IMR-90 (cell line): ENCODE measurements around the gene PRLR. TPM values are rescaled to one million over a fixed set of nuclear protein-coding genes. Genes with fewer than 3 reads are reported as not detected.

Experiments used
- ATAC-seq: fragments of 200-7000 bp; cut with Tn5 transposase; 2 replicates; pipeline ENCODE4 v1.9.1; 2020; ENCODE audit warnings: low read depth, mild to moderate bottlenecking, moderate library complexity
- BruUV-seq: library from RNA; stranded (reverse); fragments of 400-500 nt; replicated peaks from 2 replicates; lab custom pipeline; 2021; lab: Mats Ljungman, UMichigan
- CTCF ChIA-PET: fragments of 300-600 bp; formaldehyde crosslinking; extraction: SDS; loops from one replicate; lab custom pipeline; 2021; ENCODE audit warnings: antibody characterized with exemption; lab: Yijun Ruan, JAX
- POLR2A ChIA-PET: fragments of 300-600 bp; sonication (Branson Sonifier 250); formaldehyde crosslinking; loops from one replicate; lab custom pipeline; 2022; ENCODE audit warnings: antibody characterized with exemption; ENCODE audit not compliant: unreplicated experiment; lab: Charles Lee
- DNase-seq: peaks from one replicate; pipeline ENCODE4 v3.0.0; 2013
- H2AFZ ChIP-seq: replicated peaks from 2 replicates; pipeline ENCODE3; 2013; ENCODE audit warnings: low read length, mild to moderate bottlenecking; ENCODE audit not compliant: poor library complexity
- H2AK5ac ChIP-seq: 2 replicates; pipeline ENCODE4 v1.6.1; 2013; ENCODE audit warnings: low read depth, low read length, inconsistent platforms
- H2AK9ac ChIP-seq: replicated peaks from 2 replicates; pipeline ENCODE3; 2013; ENCODE audit warnings: mild to moderate bottlenecking, low read depth, low read length, moderate library complexity; ENCODE audit not compliant: poor library complexity
- H2BK120ac ChIP-seq: 2 replicates; pipeline ENCODE4 v1.6.1; 2013; ENCODE audit warnings: low read depth, low read length, inconsistent platforms
- H2BK15ac ChIP-seq: 3 replicates; pipeline ENCODE4 v1.6.1; 2013; ENCODE audit warnings: low read depth, low read length, inconsistent platforms
- H2BK20ac ChIP-seq: 2 replicates; pipeline ENCODE4 v1.6.1; 2013; ENCODE audit warnings: low read depth, mild to moderate bottlenecking, inconsistent platforms, low read length, moderate library complexity
- H2BK5ac ChIP-seq: 2 replicates; pipeline ENCODE4 v1.6.1; 2013; ENCODE audit warnings: mild to moderate bottlenecking, low read depth, low read length, inconsistent platforms; ENCODE audit not compliant: poor library complexity, severe bottlenecking
- H3K14ac ChIP-seq: replicated peaks from 2 replicates; pipeline ENCODE4 v1.6.1; 2013; ENCODE audit warnings: low read depth, low read length, inconsistent platforms
- H3K18ac ChIP-seq: 2 replicates; pipeline ENCODE4 v1.6.1; 2013; ENCODE audit warnings: low read depth, low read length, control low read depth
- H3K23ac ChIP-seq: 2 replicates; pipeline ENCODE4 v1.6.1; 2013; ENCODE audit warnings: low read depth, low read length, inconsistent platforms
- H3K27ac ChIP-seq: 2 replicates; pipeline ENCODE4 v1.5.1; 2013; ENCODE audit warnings: mild to moderate bottlenecking, control low read depth, low read length; ENCODE audit not compliant: insufficient read depth
- H3K27me3 ChIP-seq: 2 replicates; pipeline ENCODE4 v1.6.1; 2013; ENCODE audit warnings: low read length; ENCODE audit not compliant: control insufficient read depth, insufficient read depth
- H3K36me3 ChIP-seq: 2 replicates; pipeline ENCODE4 v1.6.1; 2013; ENCODE audit warnings: low read length, mixed read lengths; ENCODE audit not compliant: control insufficient read depth, insufficient read depth
- H3K4ac ChIP-seq: 2 replicates; pipeline ENCODE4 v1.6.1; 2013; ENCODE audit warnings: low read depth, low read length, inconsistent platforms
- H3K4me1 ChIP-seq: 2 replicates; pipeline ENCODE4 v1.6.1; 2013; ENCODE audit warnings: low read length, mixed read lengths; ENCODE audit not compliant: control insufficient read depth, insufficient read depth
- H3K4me2 ChIP-seq: 2 replicates; pipeline ENCODE4 v1.6.1; 2013; ENCODE audit warnings: low read depth, mild to moderate bottlenecking, control low read depth, low read length, moderate library complexity
- H3K4me3 ChIP-seq: 2 replicates; pipeline ENCODE4 v1.5.1; 2013; ENCODE audit warnings: low read depth, mild to moderate bottlenecking, control low read depth, low read length, moderate library complexity; ENCODE audit not compliant: insufficient read depth
- H3K56ac ChIP-seq: 2 replicates; pipeline ENCODE4 v1.6.1; 2013; ENCODE audit warnings: low read length, inconsistent platforms; ENCODE audit not compliant: insufficient read depth; ENCODE audit errors: extremely low read depth
- H3K79me1 ChIP-seq, 2 experiments: 2 replicates each; pipeline ENCODE4 v1.6.1; 2013; ENCODE audit warnings: low read length in 2 of 2, inconsistent platforms in 1 of 2, low read depth in 1 of 2
- H3K9ac ChIP-seq: 2 replicates; pipeline ENCODE4 v1.6.1; 2013; ENCODE audit warnings: low read depth, low read length, control low read depth
- H3K9me1 ChIP-seq: 2 replicates; pipeline ENCODE4 v1.6.1; 2013; ENCODE audit warnings: low read length, inconsistent platforms; ENCODE audit not compliant: insufficient read depth
- H3K9me3 ChIP-seq: 2 replicates; pipeline ENCODE4 v1.6.1; 2013; ENCODE audit warnings: low read length; ENCODE audit not compliant: control insufficient read depth, insufficient read depth
- H4K20me1 ChIP-seq: 2 replicates; pipeline ENCODE4 v1.6.1; 2013; ENCODE audit warnings: low read length, inconsistent platforms; ENCODE audit not compliant: insufficient read depth
- H4K5ac ChIP-seq: 2 replicates; pipeline ENCODE4 v1.6.1; 2013; ENCODE audit warnings: mild to moderate bottlenecking, low read depth, low read length, control low read depth
- H4K8ac ChIP-seq, 2 experiments: 2 replicates each; pipeline ENCODE4 v1.6.1; 2013; ENCODE audit warnings: low read depth in 2 of 2, low read length in 2 of 2, control low read depth in 1 of 2, inconsistent platforms in 1 of 2
- H4K91ac ChIP-seq: 2 replicates; pipeline ENCODE4 v1.6.1; 2013; ENCODE audit warnings: low read depth, low read length, inconsistent platforms; ENCODE audit not compliant: insufficient read depth
- BHLHE40 ChIP-seq: fragments of 150-350 bp; IDR thresholded peaks from 2 replicates; pipeline ENCODE4 v1.6.1; 2016; ENCODE audit warnings: mild to moderate bottlenecking, low read depth, low read length
- CEBPB ChIP-seq: IDR thresholded peaks from 2 replicates; pipeline ENCODE4 v1.6.1; 2012; ENCODE audit warnings: low read depth, low read length, improper control_type of control experiment
- CHD1 ChIP-seq: IDR thresholded peaks from 2 replicates; pipeline ENCODE4 v1.6.1; 2012; ENCODE audit warnings: low read depth, low read length, improper control_type of control experiment
- FOS ChIP-seq: fragments of 150-350 bp; IDR thresholded peaks from 2 replicates; pipeline ENCODE4 v1.6.1; 2016; ENCODE audit warnings: low read depth, low read length
- MAFK ChIP-seq: IDR thresholded peaks from 2 replicates; pipeline ENCODE4 v1.6.1; 2012; ENCODE audit warnings: low read depth, low read length, improper control_type of control experiment
- MAZ ChIP-seq: IDR thresholded peaks from 2 replicates; pipeline ENCODE4 v1.6.1; 2012; ENCODE audit warnings: low read depth, mild to moderate bottlenecking, low read length, improper control_type of control experiment, moderate library complexity, borderline replicate concordance
- MXI1 ChIP-seq: IDR thresholded peaks from 2 replicates; pipeline ENCODE4 v1.6.1; 2012; ENCODE audit warnings: low read depth, mild to moderate bottlenecking, low read length, moderate library complexity, borderline replicate concordance
- NFE2L2 ChIP-seq: fragments of 150-350 bp; IDR thresholded peaks from 2 replicates; pipeline ENCODE4 v1.6.1; 2016; ENCODE audit warnings: low read depth, mild to moderate bottlenecking, low read length
- POLR2A ChIP-seq: IDR thresholded peaks from 2 replicates; pipeline ENCODE4 v1.6.1; 2012; ENCODE audit warnings: mild to moderate bottlenecking, low read depth, low read length
- RAD21 ChIP-seq: IDR thresholded peaks from 2 replicates; pipeline ENCODE4 v1.6.1; 2012; ENCODE audit warnings: low read length, improper control_type of control experiment
- RCOR1 ChIP-seq: IDR thresholded peaks from 2 replicates; pipeline ENCODE4 v1.6.1; 2012; ENCODE audit warnings: mild to moderate bottlenecking, low read length, improper control_type of control experiment; ENCODE audit not compliant: insufficient replicate concordance
- RFX5 ChIP-seq: IDR thresholded peaks from 2 replicates; pipeline ENCODE4 v1.8.0; 2012; ENCODE audit warnings: low read depth, mild to moderate bottlenecking, low read length, moderate library complexity
- SMC3 ChIP-seq: fragments of 150-350 bp; IDR thresholded peaks from 2 replicates; pipeline ENCODE4 v1.6.1; 2016; ENCODE audit warnings: low read depth, mild to moderate bottlenecking, antibody characterized with exemption, low read length, moderate library complexity
- WGBS, 2 experiments: methylation state at CpG; one replicate each; pipeline versions ENCODE4 v1.1.5 to v1.1.7; 2013; ENCODE audit warnings: missing lambda C conversion rate in 2 of 2; ENCODE audit not compliant: insufficient read length in 1 of 2; ENCODE audit errors: extremely low coverage in 2 of 2; 5-methylcytosine and 5-hydroxymethylcytosine counted together
- dilution Hi-C: fragments of 300-500 bp; cut with HindIII; formaldehyde crosslinking; loops from one replicate; pipeline ENCODE4 v1.14.3; 2018; ENCODE audit warnings: low sequenced_read_pairs; ENCODE audit not compliant: unreplicated experiment
- in situ Hi-C: fragments of 300-500 bp; cut with MboI; formaldehyde crosslinking; loops from 3 replicates; pipeline ENCODE4 v1.14.3; 2019; ENCODE audit warnings: low sequenced_read_pairs, inconsistent platforms, mixed read lengths
- intact Hi-C: fragments of 100-400 bp; cut with micrococcal nuclease; formaldehyde crosslinking; loops from 2 replicates; pipeline ENCODE4 v1.10.0; 2022
- polyA plus RNA-seq, 3 experiments: library from polyadenylated mRNA; depleted of rRNA; stranded (reverse); fragments of >200 nt; gene quantifications; 2 replicates each; pipeline ENCODE4 v1.2.3, GENCODE V29; 2012; ENCODE audit warnings: low replicate concordance in 1 of 3
- total RNA-seq: library from RNA; depleted of rRNA; stranded (reverse); fragments of >200 nt; gene quantifications from 2 replicates; pipeline ENCODE4 v1.2.3, GENCODE V29; 2012
- TF ChIP-seq, protein P1 (sequence below): conservative IDR thresholded peaks from 2 replicates; pipeline ENCODE4 v1.5.1; 2012; ENCODE audit warnings: mild to moderate bottlenecking, low read depth, low read length, improper control_type of control experiment
- TF ChIP-seq, protein P2 (sequence below): fragments of 150-350 bp; IDR thresholded peaks from 2 replicates; pipeline ENCODE4 v1.6.1; 2016; ENCODE audit warnings: low read depth, mild to moderate bottlenecking, low read length, moderate library complexity, borderline replicate concordance
- TF ChIP-seq, protein P3 (sequence below): fragments of 150-350 bp; IDR thresholded peaks from 2 replicates; pipeline ENCODE4 v1.6.1; 2017; ENCODE audit warnings: mild to moderate bottlenecking, antibody characterized with exemption, low read length, low read depth

PRLR gene
- total and polyA plus RNA-seq, 2 of the 4 experiments (the other 2 are of a cell fraction): 0.24 to 0.54 TPM

DNA sequence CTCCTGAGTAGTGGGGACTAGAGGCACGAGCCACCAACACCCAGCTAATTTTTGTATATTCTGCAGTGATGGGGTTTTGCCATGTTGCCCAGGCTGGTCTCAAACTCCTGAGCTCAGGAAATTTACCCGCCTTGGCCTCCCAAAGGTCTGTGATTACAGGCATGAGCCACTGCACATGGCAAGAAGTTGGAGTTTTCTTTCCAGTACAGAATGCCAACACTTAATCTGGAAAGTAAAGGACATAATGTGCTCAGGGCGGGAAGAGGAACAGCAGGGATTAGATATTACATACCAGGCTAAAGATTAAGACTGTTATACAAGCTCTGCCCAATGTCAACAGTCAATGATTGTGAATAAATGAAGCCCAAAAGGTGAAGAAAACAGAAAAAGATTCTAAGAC lies 135.3 kb downstream of the PRLR start:
- BruUV-seq: no TSS peak
- H3K27ac ChIP-seq: no peak overlapping the region
- dilution Hi-C loops: no loop called here
- no peak overlapping the region for H4K5ac ChIP-seq
- H3K27me3 ChIP-seq: peaks cover 7% of the 10 kb centered on the region
- DNase-seq (no peak), ATAC-seq (no peak)
- H2BK120ac ChIP-seq: no peak overlapping the region
- H3K4ac ChIP-seq: no peak overlapping the region
- no peaks in the 10 kb centered on the region for H3K4me1 ChIP-seq
- no peaks in the 10 kb centered on the region for H3K79me1 ChIP-seq
- H2AFZ ChIP-seq: no peak overlapping the region
- no peak overlapping the region for H3K18ac ChIP-seq
- H3K56ac ChIP-seq: no peak overlapping the region
- no peak overlapping the region for H2AK9ac ChIP-seq
- CTCF ChIA-PET: no interaction called here
- H2BK15ac ChIP-seq: no peak overlapping the region
- H3K4me2 ChIP-seq: no peak overlapping the region
- in situ Hi-C loops: loop anchor here (5.0 to 25.0 kb wide), 3 partner anchors 87 to 827 kb away; partner anchors contain the start of gene SPEF2
- no peaks in the 10 kb centered on the region for H4K20me1 ChIP-seq
- no peak overlapping the region for H3K14ac ChIP-seq
- TF ChIP-seq, protein P1, sequence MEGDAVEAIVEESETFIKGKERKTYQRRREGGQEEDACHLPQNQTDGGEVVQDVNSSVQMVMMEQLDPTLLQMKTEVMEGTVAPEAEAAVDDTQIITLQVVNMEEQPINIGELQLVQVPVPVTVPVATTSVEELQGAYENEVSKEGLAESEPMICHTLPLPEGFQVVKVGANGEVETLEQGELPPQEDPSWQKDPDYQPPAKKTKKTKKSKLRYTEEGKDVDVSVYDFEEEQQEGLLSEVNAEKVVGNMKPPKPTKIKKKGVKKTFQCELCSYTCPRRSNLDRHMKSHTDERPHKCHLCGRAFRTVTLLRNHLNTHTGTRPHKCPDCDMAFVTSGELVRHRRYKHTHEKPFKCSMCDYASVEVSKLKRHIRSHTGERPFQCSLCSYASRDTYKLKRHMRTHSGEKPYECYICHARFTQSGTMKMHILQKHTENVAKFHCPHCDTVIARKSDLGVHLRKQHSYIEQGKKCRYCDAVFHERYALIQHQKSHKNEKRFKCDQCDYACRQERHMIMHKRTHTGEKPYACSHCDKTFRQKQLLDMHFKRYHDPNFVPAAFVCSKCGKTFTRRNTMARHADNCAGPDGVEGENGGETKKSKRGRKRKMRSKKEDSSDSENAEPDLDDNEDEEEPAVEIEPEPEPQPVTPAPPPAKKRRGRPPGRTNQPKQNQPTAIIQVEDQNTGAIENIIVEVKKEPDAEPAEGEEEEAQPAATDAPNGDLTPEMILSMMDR: no peak
- TF ChIP-seq RFX5 (no peak), MAZ (no peak), POLR2A (no peak), RAD21 (no peak), BHLHE40 (no peak), RCOR1 (no peak), CEBPB (no peak), SMC3 (no peak), NFE2L2 (no peak), MAFK (no peak), CHD1 (no peak), FOS (no peak), MXI1 (no peak)
- TF ChIP-seq, protein P2, sequence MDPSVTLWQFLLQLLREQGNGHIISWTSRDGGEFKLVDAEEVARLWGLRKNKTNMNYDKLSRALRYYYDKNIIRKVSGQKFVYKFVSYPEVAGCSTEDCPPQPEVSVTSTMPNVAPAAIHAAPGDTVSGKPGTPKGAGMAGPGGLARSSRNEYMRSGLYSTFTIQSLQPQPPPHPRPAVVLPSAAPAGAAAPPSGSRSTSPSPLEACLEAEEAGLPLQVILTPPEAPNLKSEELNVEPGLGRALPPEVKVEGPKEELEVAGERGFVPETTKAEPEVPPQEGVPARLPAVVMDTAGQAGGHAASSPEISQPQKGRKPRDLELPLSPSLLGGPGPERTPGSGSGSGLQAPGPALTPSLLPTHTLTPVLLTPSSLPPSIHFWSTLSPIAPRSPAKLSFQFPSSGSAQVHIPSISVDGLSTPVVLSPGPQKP: no peak
- TF ChIP-seq, protein P3, sequence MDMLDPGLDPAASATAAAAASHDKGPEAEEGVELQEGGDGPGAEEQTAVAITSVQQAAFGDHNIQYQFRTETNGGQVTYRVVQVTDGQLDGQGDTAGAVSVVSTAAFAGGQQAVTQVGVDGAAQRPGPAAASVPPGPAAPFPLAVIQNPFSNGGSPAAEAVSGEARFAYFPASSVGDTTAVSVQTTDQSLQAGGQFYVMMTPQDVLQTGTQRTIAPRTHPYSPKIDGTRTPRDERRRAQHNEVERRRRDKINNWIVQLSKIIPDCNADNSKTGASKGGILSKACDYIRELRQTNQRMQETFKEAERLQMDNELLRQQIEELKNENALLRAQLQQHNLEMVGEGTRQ: no peak
- intact Hi-C loops: no loop called here
- H4K91ac ChIP-seq: no peak overlapping the region
- no peaks in the 10 kb centered on the region; the same call in 1 of the 2 replicates for H3K9me1 ChIP-seq
- no peak overlapping the region for H3K23ac ChIP-seq
- no peaks in the 10 kb centered on the region for H3K9me3 ChIP-seq
- no peak overlapping the region for H3K4me3 ChIP-seq
- no peak overlapping the region for H2AK5ac ChIP-seq
- H3K36me3 ChIP-seq: no peaks in the 10 kb centered on the region
- H2BK5ac ChIP-seq: no peak overlapping the region
- POLR2A ChIA-PET: no interaction called here
- no peak overlapping the region for H3K9ac ChIP-seq
- H2BK20ac ChIP-seq: no peak overlapping the region
- no peak overlapping the region for H4K8ac ChIP-seq
- WGBS, 2 experiments: 100% methylated on average over 1 of the region's 3 CpGs; no CpG with 5 or more reads in 1 of the 2 experiments
